IPS-18c (cell line): ENCODE data around the gene NEDD4.
"Not testable (repeated sequence)": the region's sequence is repeated elsewhere in the genome, so short reads cannot be mapped to it uniquely, and the experiment has no call there.

Experiments used
- H3K4me3 ChIP-seq: 2 replicates; pipeline ENCODE4 v1.7.0; 2013; ENCODE audit warnings: low read depth, mild to moderate bottlenecking, low read length, moderate library complexity; ENCODE audit not compliant: insufficient read depth
- H3K9me3 ChIP-seq: one replicate; pipeline ENCODE4 v1.6.1; 2013; ENCODE audit warnings: mild to moderate bottlenecking, low read length, moderate library complexity; ENCODE audit not compliant: control insufficient read depth, insufficient read depth

Gene NEDD4

GRCh38 chr15:55827204-55827603 lies 166.2 kb downstream of the NEDD4 start:
- Histone ChIP-seq H3K4me3 (no peak overlapping the region), H3K9me3 (no peaks in the 10 kb centered on the region)

GRCh38 chr15:55824857-55825613 lies 168.4 kb downstream of the NEDD4 start:
- Histone ChIP-seq H3K9me3 (no peaks in the 10 kb centered on the region), H3K4me3 (no peak overlapping the region)

GRCh38 chr15:55823699-55824340 lies 169.6 kb downstream of the NEDD4 start:
- Histone ChIP-seq H3K4me3 (no peak overlapping the region), H3K9me3 (no peaks in the 10 kb centered on the region)

- Histone ChIP-seq H3K9me3 (no peaks in the 10 kb centered on the region), H3K4me3 (no peak overlapping the region)
Measured at GRCh38 chr15:55823191-55823670, 170.2 kb downstream of the NEDD4 start.

GRCh38 chr15:55821740-55822139 lies 171.7 kb downstream of the NEDD4 start:
- H3K4me3 ChIP-seq, H3K9me3 ChIP-seq: not testable (repeated sequence)

- Histone ChIP-seq H3K9me3 (no peaks in the 10 kb centered on the region), H3K4me3 (no peak overlapping the region)
Measured at GRCh38 chr15:55820043-55820442, 173.4 kb downstream of the NEDD4 start.

GRCh38 chr15:55819397-55820034 lies 173.9 kb downstream of the NEDD4 start:
- Histone ChIP-seq H3K4me3 (no peak overlapping the region), H3K9me3 (no peaks in the 10 kb centered on the region)

GRCh38 chr15:55816017-55816416 lies 177.4 kb downstream of the NEDD4 start:
- Histone ChIP-seq H3K9me3 (no peaks in the 10 kb centered on the region), H3K4me3 (no peak overlapping the region)

- Histone ChIP-seq H3K4me3 (no peak overlapping the region), H3K9me3 (peaks cover 4% of the 10 kb centered on the region)
Measured at GRCh38 chr15:55802600-55803376, 190.6 kb downstream of the NEDD4 start.

- Histone ChIP-seq H3K9me3 (peaks cover 4% of the 10 kb centered on the region), H3K4me3 (no peak overlapping the region)
Measured at GRCh38 chr15:55800216-55800615, 193.2 kb downstream of the NEDD4 start.

GRCh38 chr15:55799291-55800212 lies 193.9 kb downstream of the NEDD4 start:
- Histone ChIP-seq H3K4me3 (no peak overlapping the region), H3K9me3 (peaks cover 4% of the 10 kb centered on the region)

- peaks cover 2% of the 10 kb centered on the region for H3K9me3 ChIP-seq
- no peak overlapping the region for H3K4me3 ChIP-seq
Measured at GRCh38 chr15:55796321-55796965, 197.0 kb downstream of the NEDD4 start.

- H3K4me3 ChIP-seq = no peak overlapping the region
- H3K9me3 ChIP-seq = no peaks in the 10 kb centered on the region
Measured at GRCh38 chr15:55795031-55795430, 198.4 kb downstream of the NEDD4 start.

GRCh38 chr15:55791551-55792400 lies 201.6 kb downstream of the NEDD4 start:
- Histone ChIP-seq H3K4me3 (no peak overlapping the region), H3K9me3 (no peaks in the 10 kb centered on the region)

GRCh38 chr15:55789066-55789660 lies 204.2 kb downstream of the NEDD4 start:
- Histone ChIP-seq H3K9me3 (no peaks in the 10 kb centered on the region), H3K4me3 (no peak overlapping the region)
